ENCODE results near the gene SRSF2. TPM values are rescaled to one million over a fixed set of nuclear protein-coding genes. Genes with fewer than 3 reads are reported as not detected.
A peak's percentile ranks its signal among the peaks of the same experiment; 100 is the strongest.
"Not testable (repeated sequence)": the region's sequence is repeated elsewhere in the genome, so short reads cannot be mapped to it uniquely, and the experiment has no call there.

Gene SRSF2
- polyA plus RNA-seq, 1 donor, result 182 TPM

GRCh38 chr17:76738468-76738850, 1.3 kb upstream of the SRSF2 start:
- no peak for DNase-seq (ENCODE audit: low read depth)

- DNase-seq (ENCODE audit: low read depth), result peak; percentile 92
Measured at GRCh38 chr17:76737676-76738467, 741 bp upstream of the SRSF2 start, which contains the start of gene MFSD11. Gene MFSD11 (plus strand): TSS chr17:76738119. CDS start chr17:76738353, 234 bp downstream.

GRCh38 chr17:76736349-76737081, 616 bp downstream of the SRSF2 start:
- no peak for DNase-seq (ENCODE audit: low read depth)

- DNase-seq (ENCODE audit: low read depth), result no peak
Measured at GRCh38 chr17:76735586-76736348, 1.4 kb downstream of the SRSF2 start.

GRCh38 chr17:76735006-76735405, 2.1 kb downstream of the SRSF2 start:
- DNase-seq (ENCODE audit: low read depth), result no peak

- no peak for DNase-seq (ENCODE audit: low read depth)
Measured at GRCh38 chr17:76734080-76734840, 2.9 kb downstream of the SRSF2 start.

GRCh38 chr17:76733618-76733957, 3.5 kb downstream of the SRSF2 start:
- DNase-seq (ENCODE audit: low read depth), result no peak

- no peak for DNase-seq (ENCODE audit: low read depth)
Measured at GRCh38 chr17:76732734-76733617, 4.2 kb downstream of the SRSF2 start.

- DNase-seq (ENCODE audit: low read depth), result not testable (repeated sequence)
Measured at GRCh38 chr17:76731800-76732733, 5.1 kb downstream of the SRSF2 start.

- DNase-seq (ENCODE audit: low read depth), result no peak
Measured at GRCh38 chr17:76727745-76728456, 9.2 kb downstream of the SRSF2 start.

- DNase-seq (ENCODE audit: low read depth), result no peak
Measured at GRCh38 chr17:76726776-76727718, 10.1 kb downstream of the SRSF2 start, which contains the start of gene METTL23. Gene METTL23 (plus strand): TSS chr17:76726839. CDS start chr17:76729711, 2,872 bp downstream.

- peak; percentile 88 for DNase-seq (ENCODE audit: low read depth)
Measured at GRCh38 chr17:76726231-76726775, 10.8 kb downstream of the SRSF2 start, which contains the start of gene JMJD6. Gene JMJD6 (minus strand): TSS chr17:76726606. CDS start chr17:76726475, 131 bp downstream.

- no peak for DNase-seq (ENCODE audit: low read depth)
Measured at GRCh38 chr17:76725580-76726230, 11.4 kb downstream of the SRSF2 start.

- no peak for DNase-seq (ENCODE audit: low read depth)
Measured at GRCh38 chr17:76723812-76724211, 13.3 kb downstream of the SRSF2 start.

- DNase-seq (ENCODE audit: low read depth), result not testable (repeated sequence)
Measured at GRCh38 chr17:76722977-76723376, 14.2 kb downstream of the SRSF2 start.

- no peak for DNase-seq (ENCODE audit: low read depth)
Measured at GRCh38 chr17:76722279-76722678, 14.9 kb downstream of the SRSF2 start.
